NCI-H748 (cell line): ENCODE results near the gene ZNF625.

Source experiments
- DNase-seq: peaks from one replicate; lab custom pipeline; 2025; ENCODE audit not compliant: unreplicated experiment; lab: John Stamatoyannopoulos, UW

The ZNF625 gene

GRCh38 chr19:12156223-12157058 lies at the start of gene ZNF625:
TSS of gene ZNF625 (minus strand) at chr19:12156734. CDS start at chr19:12156558, 176 bp downstream.
- DNase-seq: peak; percentile 91

GRCh38 chr19:12205296-12205695 lies 48.8 kb upstream of the ZNF625 start:
- no peak for DNase-seq

- peak; percentile 30 for DNase-seq
Measured at GRCh38 chr19:12202250-12202649, 45.7 kb upstream of the ZNF625 start.

GRCh38 chr19:12199757-12200419 lies 43.4 kb upstream of the ZNF625 start:
- DNase-seq: no peak

GRCh38 chr19:12198136-12198535 lies 41.6 kb upstream of the ZNF625 start:
- no peak for DNase-seq

GRCh38 chr19:12194827-12195731 lies 38.5 kb upstream of the ZNF625 start:
- DNase-seq: peak; percentile 93

GRCh38 chr19:12187625-12188024 lies 31.1 kb upstream of the ZNF625 start:
- DNase-seq: no peak

GRCh38 chr19:12180377-12180776 lies 23.8 kb upstream of the ZNF625 start:
- DNase-seq: no peak

- no peak for DNase-seq
Measured at GRCh38 chr19:12166626-12167025, 10.1 kb upstream of the ZNF625 start.

GRCh38 chr19:12163826-12164225 lies 7.3 kb upstream of the ZNF625 start:
- no peak for DNase-seq

GRCh38 chr19:12162882-12163806 lies 6.6 kb upstream of the ZNF625 start, which contains the start of gene ZNF136:
TSS of gene ZNF136 (plus strand) at chr19:12163096. CDS start at chr19:12163204, 108 bp downstream.
- DNase-seq: peak; percentile 95

- no peak for DNase-seq
Measured at GRCh38 chr19:12162513-12162881, 6.0 kb upstream of the ZNF625 start.

GRCh38 chr19:12159773-12160414 lies 3.4 kb upstream of the ZNF625 start:
- no peak for DNase-seq

- no peak for DNase-seq
Measured at GRCh38 chr19:12155324-12155860, 1.1 kb downstream of the ZNF625 start.

- no peak for DNase-seq
Measured at GRCh38 chr19:12145348-12145747, 11.2 kb downstream of the ZNF625 start.

GRCh38 chr19:12141405-12141736 lies 15.2 kb downstream of the ZNF625 start:
- no peak for DNase-seq

GRCh38 chr19:12140545-12141404 lies 15.8 kb downstream of the ZNF625 start:
- DNase-seq: peak; percentile 76

- DNase-seq: peak; percentile 92
Measured at GRCh38 chr19:12139885-12140544, 16.5 kb downstream of the ZNF625 start, which contains the start of gene ZNF20. TSS of gene ZNF20 (minus strand) at chr19:12140350. CDS start at chr19:12140182, 168 bp downstream.
